ENCODE results near the gene POLRMT.

The POLRMT gene

GRCh38 chr19:570251-570686 is 63.1 kb downstream of the POLRMT start:
- H3K27ac ChIP-seq = no peak overlapping the region
- no peak for DNase-seq (ENCODE audit: low read depth, low spot score)

- no peak overlapping the region for H3K27ac ChIP-seq
- DNase-seq (ENCODE audit: low read depth, low spot score) = no peak
These were observed 65.9 kb downstream of the POLRMT start for GRCh38 chr19:567296-567900.

Data from epithelial cell of prostate (primary cell).